HEK293 (cell line): ENCODE measurements around the gene EDNRA.

ENCODE experiments used
- CTCF ChIA-PET: fragments of 350-600 bp; formaldehyde crosslinking; extraction: SDS; loops from one replicate; lab custom pipeline; 2021; ENCODE audit warnings: antibody characterized with exemption; lab: Yijun Ruan, JAX
- POLR2A ChIA-PET: fragments of 300-600 bp; formaldehyde crosslinking; extraction: SDS; loops from one replicate; lab custom pipeline; 2020; ENCODE audit warnings: antibody characterized with exemption, inconsistent platforms; lab: Yijun Ruan, JAX
- H3K27ac ChIP-seq: fragments of 200-500 bp; sonication (Bioruptor generic); 2 replicates; pipeline ENCODE4 v1.5.1; 2014; ENCODE audit warnings: low read depth, low read length, control low read depth, inconsistent platforms; ENCODE audit errors: extremely low read depth
- H3K36me3 ChIP-seq, 2 experiments: fragments of 200-500 bp in 1 of 2; sonication (Bioruptor generic) in 1 of 2; 1 replicate in 1 of 2; 2 replicates in 1 of 2; pipeline ENCODE4 v1.5.1; 2014 to 2017; ENCODE audit warnings: inconsistent platforms in 2 of 2, low read length in 2 of 2; ENCODE audit not compliant: control insufficient read depth in 2 of 2, insufficient read depth in 1 of 2
- H3K4me1 ChIP-seq: fragments of 200-500 bp; sonication (Bioruptor generic); 2 replicates; pipeline ENCODE4 v1.5.1; 2014; ENCODE audit warnings: mild to moderate bottlenecking, low read length, inconsistent platforms; ENCODE audit not compliant: control insufficient read depth, insufficient read depth
- H3K4me3 ChIP-seq: 2 replicates; pipeline ENCODE4 v1.5.1; 2011; ENCODE audit warnings: low read depth, mild to moderate bottlenecking, control low read depth, low read length, moderate library complexity
- H3K9me3 ChIP-seq: fragments of 200-500 bp; sonication (Bioruptor generic); 2 replicates; pipeline ENCODE4 v1.5.1; 2014; ENCODE audit warnings: low read depth, low read length, inconsistent platforms; ENCODE audit not compliant: control insufficient read depth, insufficient read depth
- IKZF3 ChIP-seq: fragments of 450-650 bp; IDR thresholded peaks from 2 replicates; pipeline ENCODE4 v1.5.0; 2018; ENCODE audit warnings: missing biosample characterization, mild to moderate bottlenecking, missing genetic modification characterization, moderate library complexity
- MZF1 ChIP-seq: fragments of 450-650 bp; formaldehyde crosslinking; IDR thresholded peaks from 2 replicates; pipeline ENCODE4 v1.5.1; 2017; ENCODE audit warnings: missing biosample characterization, missing genetic modification characterization, borderline replicate concordance
- PRDM1 ChIP-seq: fragments of 450-650 bp; formaldehyde crosslinking; IDR thresholded peaks from 2 replicates; pipeline ENCODE4; 2016; ENCODE audit warnings: missing biosample characterization, missing genetic modification characterization
- PRDM10 ChIP-seq: fragments of 450-650 bp; formaldehyde crosslinking; IDR thresholded peaks from 2 replicates; pipeline ENCODE4 v1.5.1; 2016; ENCODE audit warnings: missing biosample characterization, missing genetic modification characterization
- PRDM4 ChIP-seq: fragments of 450-650 bp; formaldehyde crosslinking; IDR thresholded peaks from 2 replicates; pipeline ENCODE4 v1.5.1; 2017; ENCODE audit warnings: missing biosample characterization, missing genetic modification characterization
- ZBTB17 ChIP-seq: fragments of 450-650 bp; formaldehyde crosslinking; IDR thresholded peaks from 2 replicates; pipeline ENCODE4 v1.5.1; 2016; ENCODE audit warnings: missing biosample characterization, missing genetic modification characterization
- ZBTB49 ChIP-seq: fragments of 450-650 bp; formaldehyde crosslinking; IDR thresholded peaks from 2 replicates; pipeline ENCODE4 v1.5.1; 2016; ENCODE audit warnings: missing biosample characterization, missing genetic modification characterization, low read depth
- ZFP69B ChIP-seq: fragments of 450-650 bp; formaldehyde crosslinking; IDR thresholded peaks from 2 replicates; pipeline ENCODE4 v1.5.1; 2016; ENCODE audit warnings: missing biosample characterization, missing genetic modification characterization
- ZNF10 ChIP-seq: fragments of 450-650 bp; formaldehyde crosslinking; IDR thresholded peaks from 2 replicates; pipeline ENCODE4 v1.5.1; 2017; ENCODE audit warnings: missing biosample characterization, missing genetic modification characterization
- ZNF184 ChIP-seq: fragments of 450-650 bp; IDR thresholded peaks from 2 replicates; pipeline ENCODE4 v1.5.1; 2018; ENCODE audit warnings: missing biosample characterization, mild to moderate bottlenecking, missing genetic modification characterization
- ZNF48 ChIP-seq: fragments of 450-650 bp; formaldehyde crosslinking; IDR thresholded peaks from 2 replicates; pipeline ENCODE4 v1.5.1; 2016; ENCODE audit warnings: missing biosample characterization, missing genetic modification characterization
- ZNF488 ChIP-seq: fragments of 450-650 bp; formaldehyde crosslinking; IDR thresholded peaks from 2 replicates; pipeline ENCODE4 v1.5.1; 2016; ENCODE audit warnings: missing biosample characterization, missing genetic modification characterization
- ZNF529 ChIP-seq: fragments of 450-650 bp; formaldehyde crosslinking; IDR thresholded peaks from 2 replicates; pipeline ENCODE4 v1.5.1; 2017; ENCODE audit warnings: missing genetic modification characterization, missing biosample characterization; ENCODE audit not compliant: insufficient replicate concordance
- ZNF623 ChIP-seq: fragments of 450-650 bp; formaldehyde crosslinking; IDR thresholded peaks from 2 replicates; pipeline ENCODE4 v1.5.1; 2016; ENCODE audit warnings: missing biosample characterization, missing genetic modification characterization
- ZNF626 ChIP-seq: fragments of 450-650 bp; sonication (Bioruptor Pico); formaldehyde crosslinking; IDR thresholded peaks from 2 replicates; pipeline ENCODE4 v1.5.1; 2018; ENCODE audit warnings: missing biosample characterization, missing genetic modification characterization, inconsistent platforms
- ZSCAN18 ChIP-seq: fragments of 450-650 bp; formaldehyde crosslinking; IDR thresholded peaks from 2 replicates; pipeline ENCODE4 v1.5.1; 2016; ENCODE audit warnings: missing biosample characterization, missing genetic modification characterization
- ZSCAN23 ChIP-seq: fragments of 450-650 bp; formaldehyde crosslinking; IDR thresholded peaks from 2 replicates; pipeline ENCODE4 v1.5.1; 2016; ENCODE audit warnings: missing biosample characterization, missing genetic modification characterization

The EDNRA gene

GRCh38 chr4:147494301-147494700 is 13.4 kb downstream of the EDNRA start:
- POLR2A ChIA-PET = no interaction called here
- H3K27ac ChIP-seq = no peak overlapping the region
- no peaks in the 10 kb centered on the region for H3K9me3 ChIP-seq
- TF ChIP-seq ZNF10 (tag by site-specific recombination) (no peak), ZNF623 (tag by site-specific recombination) (peak; percentile 88), ZNF626 (tag by site-specific recombination) (no peak), ZFP69B (tag by site-specific recombination) (no peak), ZSCAN18 (no peak), ZNF529 (tag by site-specific recombination) (no peak), PRDM4 (tag by site-specific recombination) (no peak)
- H3K4me1 ChIP-seq = no peaks in the 10 kb centered on the region
- no peaks in the 10 kb centered on the region for H3K36me3 ChIP-seq
- H3K4me3 ChIP-seq = no peak overlapping the region
- CTCF ChIA-PET = no interaction called here

- ChIA-PET POLR2A (no interaction called here), CTCF (no interaction called here)
- Histone ChIP-seq H3K4me3 (no peak overlapping the region), H3K36me3 (no peaks in the 10 kb centered on the region), H3K27ac (no peak overlapping the region), H3K9me3 (no peaks in the 10 kb centered on the region), H3K4me1 (no peaks in the 10 kb centered on the region)
- TF ChIP-seq MZF1 = no peak
- no peak for TF ChIP-seq ZNF184 (tag by site-specific recombination)
- TF ChIP-seq ZNF529 (tag by site-specific recombination) = no peak
- no peak for TF ChIP-seq ZBTB49 (tag by site-specific recombination)
- TF ChIP-seq ZNF48 = no peak
- TF ChIP-seq IKZF3 (tag by site-specific recombination) = no peak
- TF ChIP-seq ZBTB17 (tag by site-specific recombination) = no peak
- no peak for TF ChIP-seq PRDM1
- no peak for TF ChIP-seq ZSCAN23 (tag by site-specific recombination)
- TF ChIP-seq ZNF488 = no peak
- TF ChIP-seq ZFP69B (tag by site-specific recombination) = no peak
- TF ChIP-seq PRDM10 (tag by site-specific recombination) = no peak
These were observed 15.6 kb downstream of the EDNRA start for GRCh38 chr4:147496500-147496899.
